A673 (cell line): ENCODE measurements around the gene CEP41. TPM values are rescaled to one million over a fixed set of nuclear protein-coding genes. Genes with fewer than 3 reads are reported as not detected.

Experiments
- BruUV-seq: library from RNA; stranded (reverse); fragments of 400-500 nt; replicated peaks from 2 replicates; lab custom pipeline; 2021; lab: Mats Ljungman, UMichigan
- CTCF ChIA-PET: fragments of 300-600 bp; sonication (Branson Sonifier 250); formaldehyde crosslinking; loops from one replicate; lab custom pipeline; 2022; ENCODE audit warnings: antibody characterized with exemption; lab: Charles Lee
- POLR2A ChIA-PET: fragments of 300-600 bp; sonication (Branson Sonifier 250); formaldehyde crosslinking; loops from one replicate; lab custom pipeline; 2022; ENCODE audit warnings: antibody characterized with exemption; ENCODE audit not compliant: low non-redundant PET; lab: Charles Lee
- DNase-seq: peaks from one replicate; pipeline ENCODE4 v3.0.0-alpha.2; 2015; ENCODE audit warnings: low spot score
- H3K27ac ChIP-seq: fragments of 200-600 bp; sonication (generic); 2 replicates; pipeline ENCODE4 v1.5.1; 2016; ENCODE audit warnings: mixed run types, low read depth, mild to moderate bottlenecking, mixed read lengths, antibody characterized with exemption, low read length; ENCODE audit not compliant: poor library complexity, severe bottlenecking
- H3K27me3 ChIP-seq: fragments of 200-600 bp; sonication (generic); replicated peaks from 2 replicates; pipeline ENCODE4 v1.6.1; 2017; ENCODE audit warnings: mixed run types, low read depth, mild to moderate bottlenecking, mixed read lengths, antibody characterized with exemption, low read length; ENCODE audit not compliant: insufficient read depth, poor library complexity
- H3K36me3 ChIP-seq: fragments of 200-600 bp; sonication (generic); 2 replicates; pipeline ENCODE4 v1.6.1; 2016; ENCODE audit warnings: mixed run types, mild to moderate bottlenecking, mixed read lengths, antibody characterized with exemption, low read length; ENCODE audit not compliant: insufficient read depth, poor library complexity, severe bottlenecking
- H3K4me1 ChIP-seq: fragments of 200-600 bp; sonication (generic); 2 replicates; pipeline ENCODE4 v1.6.1; 2017; ENCODE audit warnings: mixed run types, mild to moderate bottlenecking, mixed read lengths, antibody characterized with exemption, low read length; ENCODE audit not compliant: insufficient read depth, poor library complexity, severe bottlenecking
- H3K4me3 ChIP-seq: fragments of 200-600 bp; sonication (generic); 2 replicates; pipeline ENCODE4 v1.5.1; 2016; ENCODE audit warnings: low read depth, mixed run types, mild to moderate bottlenecking, mixed read lengths, low read length; ENCODE audit not compliant: poor library complexity, severe bottlenecking
- H3K9me3 ChIP-seq: fragments of 200-600 bp; sonication (generic); 2 replicates; pipeline ENCODE4 v1.6.1; 2016; ENCODE audit warnings: mixed run types, low read depth, mild to moderate bottlenecking, mixed read lengths, antibody characterized with exemption, low read length; ENCODE audit not compliant: poor library complexity, severe bottlenecking
- CTCF ChIP-seq: fragments of 300-800, 200-600 bp; sonication (generic); conservative IDR thresholded peaks from 2 replicates; pipeline ENCODE4 v1.5.1; 2017; ENCODE audit warnings: low read depth, mild to moderate bottlenecking, antibody characterized with exemption, low read length, moderate library complexity, mixed read lengths
- EZH2 ChIP-seq: fragments of 200-600 bp; sonication (generic); IDR thresholded peaks from 2 replicates; pipeline ENCODE4 v1.6.1; 2017; ENCODE audit warnings: borderline replicate concordance, low read depth, mild to moderate bottlenecking, mixed read lengths, antibody characterized with exemption, low read length; ENCODE audit not compliant: poor library complexity, severe bottlenecking
- intact Hi-C: fragments of 100-400 bp; cut with micrococcal nuclease; formaldehyde crosslinking; loops from one replicate; pipeline ENCODE4 v1.10.0; 2022; ENCODE audit not compliant: unreplicated experiment
- total RNA-seq: library from RNA; stranded (reverse); gene quantifications from 2 replicates; pipeline ENCODE4 v1.2.3, GENCODE V29; 2021

Gene CEP41
- total RNA-seq, 1 experiment from 2014 or later: 25.7 TPM

DNA sequence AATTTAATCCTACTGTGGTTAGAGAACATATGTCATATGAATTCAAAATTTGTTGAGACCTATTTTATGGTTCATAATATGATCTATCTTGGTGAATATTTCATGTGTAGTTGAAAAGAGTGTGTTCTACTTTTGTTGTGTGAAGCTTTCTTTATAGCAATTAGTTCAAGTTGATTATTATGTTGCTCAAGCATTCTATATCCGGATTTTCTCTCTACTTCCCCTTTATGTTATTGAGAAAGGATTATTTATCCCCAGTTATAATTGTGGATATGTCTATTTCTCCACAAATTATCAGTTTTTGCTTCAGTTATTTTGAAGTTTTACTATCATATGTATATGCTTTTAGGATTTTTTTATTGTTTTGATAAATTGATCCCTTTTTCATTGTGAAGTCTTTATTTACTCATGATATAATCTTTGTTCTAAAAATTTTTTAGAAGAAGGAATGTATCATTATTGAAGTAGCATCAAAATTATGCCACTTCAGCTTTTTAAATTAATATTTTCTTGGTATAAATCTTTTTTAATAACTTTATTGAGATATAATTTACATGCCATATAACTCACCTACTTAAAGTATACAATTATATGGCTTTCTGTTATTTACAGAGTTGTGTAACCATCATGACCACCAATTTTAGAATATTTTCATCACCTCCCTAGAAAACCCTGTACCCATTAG lies 39.0 kb upstream of the CEP41 start:
- DNase-seq: no peak
- no TSS peak for BruUV-seq
- Histone ChIP-seq H3K4me1 (no peaks in the 10 kb centered on the region), H3K9me3 (peaks cover 6% of the 10 kb centered on the region), H3K27me3 (no peaks in the 10 kb centered on the region), H3K27ac (no peak overlapping the region), H3K4me3 (no peak overlapping the region), H3K36me3 (no peaks in the 10 kb centered on the region)
- CTCF ChIA-PET: no interaction called here
- POLR2A ChIA-PET: no interaction called here
- intact Hi-C loops: no loop called here
- TF ChIP-seq EZH2 (no peak), CTCF (no peak)

DNA sequence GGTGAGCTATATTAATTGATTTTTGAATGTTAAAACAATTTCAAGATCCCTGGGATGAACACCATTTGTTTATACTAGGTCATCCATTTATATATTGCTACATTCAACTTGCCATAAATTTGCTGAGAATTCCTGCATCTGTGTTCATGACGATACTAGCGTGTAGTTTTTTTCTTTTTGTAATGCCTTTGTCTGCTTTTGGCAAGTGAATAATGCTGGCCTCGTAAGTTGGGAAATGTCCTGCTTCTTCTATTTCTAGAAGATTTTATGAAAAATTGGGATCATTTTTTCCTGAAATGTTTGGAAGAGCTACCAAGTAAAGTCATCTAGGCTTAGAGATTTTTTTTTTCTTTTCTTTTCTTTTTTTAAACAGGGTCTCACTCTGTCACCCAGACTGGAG lies 38.2 kb upstream of the CEP41 start:
- no TSS peak for BruUV-seq
- intact Hi-C loops: no loop called here
- ChIA-PET POLR2A (no interaction called here), CTCF (no interaction called here)
- DNase-seq: no peak
- Histone ChIP-seq H3K4me1 (no peaks in the 10 kb centered on the region), H3K27me3 (no peaks in the 10 kb centered on the region), H3K27ac (no peak overlapping the region), H3K4me3 (no peak overlapping the region), H3K9me3 (peaks cover 6% of the 10 kb centered on the region), H3K36me3 (no peaks in the 10 kb centered on the region)
- TF ChIP-seq CTCF (no peak), EZH2 (no peak)

GRCh38 chr7:130476297-130477150 lies 35.7 kb upstream of the CEP41 start:
- intact Hi-C loops: no loop called here
- no TSS peak for BruUV-seq
- Histone ChIP-seq H3K27ac (no peak overlapping the region), H3K4me1 (no peaks in the 10 kb centered on the region), H3K36me3 (no peaks in the 10 kb centered on the region), H3K9me3 (peaks cover 6% of the 10 kb centered on the region), H3K4me3 (no peak overlapping the region), H3K27me3 (no peaks in the 10 kb centered on the region)
- no peak for DNase-seq
- TF ChIP-seq CTCF (no peak), EZH2 (no peak)
- CTCF ChIA-PET: no interaction called here
- POLR2A ChIA-PET: no interaction called here
